Pancreas (tissue), 10 donors: ENCODE results near the gene TCF25. TPM values are rescaled to one million over a fixed set of nuclear protein-coding genes. Genes with fewer than 3 reads are reported as not detected.
A peak's percentile ranks its signal among the peaks of the same experiment; 100 is the strongest.

Experiments
- ATAC-seq, 4 donors: fragments of 200-7000 bp; cut with Tn5 transposase; one replicate each; pipeline versions ENCODE4 v1.8.0 to v1.9.1; 2020; ENCODE audit warnings: mild to moderate bottlenecking in 4 of 4, moderate library complexity in 4 of 4
- DNase-seq, 6 donors: peaks; one replicate each; pipeline ENCODE4 v3.0.0-alpha.2; 2020
- FAIRE-seq: peaks from 2 replicates; lab custom pipeline; 2012; peaks lifted over from hg19 to GRCh38; lab: Jason Lieb, UNC
- H3K27ac ChIP-seq, 4 donors: fragments of 200-600 bp; sonication (generic); 1 replicate in 3 of 4; 2 replicates in 1 of 4; pipeline versions ENCODE4 v1.5.0 to v1.8.0; 2020
- H3K27me3 ChIP-seq, 4 donors: fragments of 200-600 bp; one replicate each; pipeline ENCODE4 v1.8.0; 2021
- H3K36me3 ChIP-seq, 3 donors: fragments of 200-600 bp; sonication (generic) in 1 of 3; one replicate each; pipeline versions ENCODE4 v1.5.0 to v1.8.0; 2020 to 2021
- H3K4me1 ChIP-seq, 3 donors: fragments of 200-600 bp; one replicate each; pipeline ENCODE4 v1.8.0; 2021
- H3K4me3 ChIP-seq, 4 donors: fragments of 200-600 bp; sonication (generic) in 2 of 4; one replicate each; pipeline versions ENCODE4 v1.5.0 to v1.8.0; 2020 to 2021
- H3K9me3 ChIP-seq, 4 donors: fragments of 200-600 bp; one replicate each; pipeline ENCODE4 v1.8.0; 2021
- CTCF ChIP-seq, 4 donors: fragments of 200-600 bp; sonication (generic) in 3 of 4; IDR thresholded peaks; one replicate each; pipeline versions ENCODE4 v1.5.0 to v1.8.0; 2021; ENCODE audit warnings: antibody characterized with exemption in 4 of 4
- WGBS, 2 donors: extraction: QIAGEN DNeasy Blood & Tissue Kit; methylation state at CpG; one replicate each; pipeline ENCODE4 v1.1.7; 2013; 5-methylcytosine and 5-hydroxymethylcytosine counted together
- intact Hi-C, 3 donors: fragments of 100-400 bp; cut with DNase I; formaldehyde crosslinking; loops; one replicate each; pipeline versions ENCODE4 v1.11.1 to v1.14.2; 2022
- polyA plus RNA-seq, 2 donors: library from polyadenylated mRNA; stranded (reverse); fragments of 200-250 nt; gene quantifications; one replicate each; pipeline ENCODE4 v1.2.3, GENCODE V29; 2013
- total RNA-seq, 6 donors: library from RNA; stranded (reverse); fragmentation: NEBNext Ultra II Directional in 4 of 6; extraction: Animal tissue kit (Norgen Biotek cat#: 25700) in 4 of 6; gene quantifications; one replicate each; pipeline versions ENCODE4 v1.2.1 to v1.2.4, GENCODE V29; 2021 to 2023
- donor health status: healthy with polysubstance abuse.
- donor health status: DM: no; HTN: no; CAD: no; lungs with moderate emphysema.
- donor health status: DM: no; HTN: no; CAD: no.
- donor health status: control.
- donor health status: control.
- donor health status: Bipolar disorder and iron deficiency.
- donor health status: DM: yes; HTN: yes; CAD: no.
- donor health status: DM: no; HTN: no; CAD: no.
- donor health status: DM: no; HTN: no; CAD: no.
- donor health status: DM: yes; HTN: yes; CAD: no.

Gene TCF25
- total and polyA plus RNA-seq, 8 donors = 81.0 to 250 (median 111) TPM

- TF ChIP-seq CTCF (IDR thresholded peaks at IDR 0.05) = no peak
- DNase-seq = peak in 1 of 6 donors; percentile 46
- no peak for FAIRE-seq
- no peaks in the 10 kb centered on the region for H3K27me3 ChIP-seq
- WGBS, 2 donors = 93 to 95% methylated on average over 9 of the region's 9 CpGs
- H3K27ac ChIP-seq = no peak overlapping the region
- H3K9me3 ChIP-seq = no peaks in the 10 kb centered on the region
- intact Hi-C loops = no loop called here
- no peak overlapping the region for H3K4me3 ChIP-seq
- H3K4me1 ChIP-seq = no peaks in the 10 kb centered on the region
- ATAC-seq = no peak
- peaks cover 0 to 66% (median 29%) of the 10 kb centered on the region in 3 donors for H3K36me3 ChIP-seq
Observed at GRCh38 chr16:89892635-89893034, 19.2 kb downstream of the TCF25 start.

GRCh38 chr16:89893642-89894548, 20.5 kb downstream of the TCF25 start:
- ATAC-seq = peak in 1 of 4 donors; percentile 5
- Histone ChIP-seq H3K4me3 (no peak overlapping the region), H3K9me3 (no peaks in the 10 kb centered on the region), H3K4me1 (no peaks in the 10 kb centered on the region), H3K36me3 (peaks cover 0 to 68% (median 26%) of the 10 kb centered on the region in 3 donors), H3K27me3 (no peaks in the 10 kb centered on the region), H3K27ac (no peak overlapping the region)
- WGBS, 2 donors = 94% methylated on average over 45 of the region's 45 CpGs
- no peak for FAIRE-seq
- TF ChIP-seq CTCF (IDR thresholded peaks at IDR 0.05) = no peak
- DNase-seq = peak in 1 of 6 donors; percentile 67
- intact Hi-C loops = no loop called here

GRCh38 chr16:89895482-89896250, 22.3 kb downstream of the TCF25 start:
- peak in 1 of 6 donors; percentile 26 for DNase-seq
- TF ChIP-seq CTCF (IDR thresholded peaks at IDR 0.05) = no peak
- no peak for FAIRE-seq
- Histone ChIP-seq H3K4me1 (no peaks in the 10 kb centered on the region), H3K27me3 (no peaks in the 10 kb centered on the region), H3K4me3 (no peak overlapping the region), H3K27ac (no peak overlapping the region), H3K36me3 (peaks cover 4 to 69% (median 22%) of the 10 kb centered on the region in 3 donors), H3K9me3 (no peaks in the 10 kb centered on the region)
- ATAC-seq = no peak
- intact Hi-C loops = no loop called here
- WGBS, 2 donors = 93 to 96% methylated on average over 26 of the region's 26 CpGs

GRCh38 chr16:89897204-89897603, 23.8 kb downstream of the TCF25 start:
- H3K4me1 ChIP-seq = no peaks in the 10 kb centered on the region
- ATAC-seq = no peak
- H3K27ac ChIP-seq = no peak overlapping the region
- intact Hi-C loops = no loop called here
- DNase-seq = peak in 1 of 6 donors; percentile 49
- H3K4me3 ChIP-seq = no peak overlapping the region
- no peaks in the 10 kb centered on the region for H3K27me3 ChIP-seq
- WGBS, 2 donors = 98% methylated on average over 11 of the region's 11 CpGs
- no peak for TF ChIP-seq CTCF (IDR thresholded peaks at IDR 0.05)
- H3K36me3 ChIP-seq = peaks cover 4 to 65% (median 27%) of the 10 kb centered on the region in 3 donors
- FAIRE-seq = no peak
- H3K9me3 ChIP-seq = no peaks in the 10 kb centered on the region
